GM19467 (cell line): ENCODE results near the gene VPS9D1.
A peak's percentile ranks its signal among the peaks of the same experiment; 100 is the strongest.
"Not testable (repeated sequence)": the region's sequence is repeated elsewhere in the genome, so short reads cannot be mapped to it uniquely, and the experiment has no call there.

Source experiments
- ATAC-seq: cut with Tn5 transposase; IDR thresholded peaks from one replicate; pipeline ENCODE4 v1.9.1; 2021; ENCODE audit warnings: mild to moderate bottlenecking, moderate library complexity; ENCODE audit not compliant: unreplicated experiment

The VPS9D1 gene

DNA sequence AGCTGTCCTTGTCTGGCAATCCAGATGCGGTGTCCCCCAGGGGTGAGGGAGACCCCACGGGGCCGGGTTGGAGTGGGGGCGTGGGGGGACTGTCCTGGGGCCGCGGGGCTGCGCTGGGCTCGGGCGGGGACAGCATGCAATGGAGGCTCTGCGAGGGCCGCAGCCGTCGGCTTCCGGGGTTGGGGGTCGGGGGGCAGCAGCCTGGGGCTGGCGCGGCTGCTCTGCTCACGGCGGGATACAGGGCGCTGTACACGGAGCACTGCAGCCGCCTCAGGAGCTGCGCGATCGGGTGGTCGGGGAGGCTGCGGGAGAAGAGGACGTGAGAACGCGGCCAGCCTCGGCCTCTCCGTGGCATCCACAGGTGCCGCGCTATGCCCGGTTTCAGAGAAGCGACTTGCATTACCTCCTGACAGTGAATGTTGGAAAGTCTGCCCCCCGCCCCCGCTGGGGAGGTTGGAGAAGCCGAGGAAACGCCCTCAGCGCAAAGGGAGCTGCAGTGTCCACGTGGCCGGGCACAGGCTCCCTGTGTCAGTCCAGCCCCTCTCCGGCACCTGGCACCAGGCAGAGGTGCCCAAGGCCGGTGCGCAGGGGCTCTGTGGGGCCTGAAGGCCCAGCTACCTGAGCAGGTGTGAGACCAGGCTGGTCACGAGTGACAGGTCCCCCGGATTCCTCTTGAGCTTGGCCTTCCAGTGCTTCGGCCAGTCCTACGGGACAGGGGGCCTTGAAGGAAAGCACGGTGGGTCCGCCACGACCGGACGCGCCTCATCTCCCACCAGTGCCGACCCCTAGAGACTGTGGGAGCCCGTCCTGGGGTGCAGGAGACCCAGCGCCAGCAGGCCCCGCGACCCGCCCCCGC is 9.8 kb downstream of the VPS9D1 start:
- no peak for ATAC-seq

DNA sequence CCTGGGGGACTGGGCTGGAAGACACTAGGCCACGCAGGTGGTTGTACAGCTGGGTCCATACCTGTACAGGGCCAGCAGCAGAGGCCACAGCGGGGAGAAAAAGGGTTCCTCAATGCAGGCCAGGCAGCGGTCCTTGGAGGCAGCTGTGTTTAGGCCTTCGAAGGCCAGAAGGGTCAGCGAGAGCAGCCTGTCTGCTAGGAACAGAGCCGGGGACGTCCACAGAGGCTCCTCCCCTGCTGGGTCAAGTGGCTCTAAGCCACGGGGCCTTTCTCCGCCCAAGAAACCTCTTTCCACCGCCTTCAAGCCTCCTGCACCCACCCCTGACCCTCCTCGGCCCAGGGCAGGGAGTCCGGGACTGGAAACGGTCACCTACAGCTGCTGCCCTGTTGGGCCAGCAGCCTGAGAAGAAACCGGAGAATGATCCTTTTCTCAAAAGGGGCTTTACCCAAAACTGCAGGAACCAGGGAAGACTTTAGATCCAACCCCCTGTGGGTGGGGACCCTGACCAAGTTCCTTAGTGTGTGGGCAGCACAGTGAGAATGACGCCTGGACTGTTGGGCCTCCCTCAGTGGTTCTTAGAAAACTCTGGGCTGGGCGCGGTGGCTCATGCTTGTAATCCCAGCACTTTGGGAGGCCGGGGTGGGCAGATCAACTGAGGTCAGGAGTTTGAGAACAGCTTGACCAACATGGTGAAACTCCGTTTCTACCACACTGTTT is 10.8 kb downstream of the VPS9D1 start:
- ATAC-seq: no peak

DNA sequence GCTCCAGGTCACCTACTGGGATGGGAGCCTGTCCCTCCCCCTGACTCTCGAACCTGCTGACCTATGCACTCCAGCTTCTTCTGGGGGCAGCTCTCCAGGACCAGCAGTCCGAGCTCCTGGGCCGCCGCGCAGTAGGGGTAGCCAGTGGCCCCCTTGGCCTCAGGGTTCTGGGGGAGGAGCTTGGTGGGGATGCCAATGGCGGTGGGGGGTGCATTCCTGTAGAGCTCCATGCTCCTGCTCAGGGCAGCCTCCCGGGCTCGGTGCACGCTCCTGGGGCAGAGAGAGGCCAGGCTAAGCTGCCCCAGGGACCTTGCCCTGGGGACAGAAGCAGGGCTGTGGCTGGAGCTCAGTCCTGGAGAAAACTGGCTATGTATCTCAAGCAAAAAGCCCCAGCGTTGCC is 11.5 kb downstream of the VPS9D1 start:
- ATAC-seq: no peak

DNA sequence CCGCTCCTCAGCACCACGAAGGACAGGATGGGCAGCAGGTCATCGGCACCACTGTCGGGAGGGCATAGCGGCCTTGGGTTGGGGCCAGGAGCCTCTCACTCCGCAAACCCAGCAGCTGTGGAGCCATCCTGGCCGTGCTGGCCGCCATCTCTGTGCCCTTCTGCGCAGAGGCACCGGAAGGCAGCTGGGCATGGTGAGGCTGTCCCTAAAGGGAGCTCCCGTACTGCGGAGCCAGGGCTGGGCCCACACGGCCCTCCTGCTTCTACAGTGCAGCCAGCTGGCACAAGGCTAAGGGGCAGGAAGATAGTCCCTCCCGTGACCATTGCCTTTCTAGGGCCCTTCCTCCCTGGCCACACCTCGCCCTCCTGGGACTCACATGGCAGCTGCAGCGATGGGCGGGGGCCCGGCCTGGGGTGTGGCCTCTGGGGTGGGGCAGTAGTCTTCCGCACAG is 12.2 kb downstream of the VPS9D1 start:
- ATAC-seq: no peak

DNA sequence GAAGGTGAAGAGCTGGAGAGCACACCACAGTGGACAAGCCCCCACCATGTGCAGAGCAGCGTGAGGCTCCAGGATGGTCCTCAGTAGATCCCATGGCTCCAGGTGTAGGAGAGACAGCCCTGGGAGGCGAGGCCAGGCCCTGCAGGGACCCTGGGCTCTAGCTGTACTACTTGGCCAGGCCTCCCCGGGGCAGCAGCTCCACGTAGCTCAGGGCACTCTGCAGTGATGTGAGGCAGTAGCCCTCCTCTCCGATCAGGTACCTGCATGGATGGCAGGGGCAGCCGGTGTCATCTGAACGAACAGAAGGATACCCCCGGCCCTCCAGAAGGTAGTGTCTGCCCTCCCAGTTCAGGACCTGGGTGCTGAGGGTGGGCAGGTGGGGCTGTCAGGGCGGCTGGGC is 13.0 kb downstream of the VPS9D1 start:
- no peak for ATAC-seq

DNA sequence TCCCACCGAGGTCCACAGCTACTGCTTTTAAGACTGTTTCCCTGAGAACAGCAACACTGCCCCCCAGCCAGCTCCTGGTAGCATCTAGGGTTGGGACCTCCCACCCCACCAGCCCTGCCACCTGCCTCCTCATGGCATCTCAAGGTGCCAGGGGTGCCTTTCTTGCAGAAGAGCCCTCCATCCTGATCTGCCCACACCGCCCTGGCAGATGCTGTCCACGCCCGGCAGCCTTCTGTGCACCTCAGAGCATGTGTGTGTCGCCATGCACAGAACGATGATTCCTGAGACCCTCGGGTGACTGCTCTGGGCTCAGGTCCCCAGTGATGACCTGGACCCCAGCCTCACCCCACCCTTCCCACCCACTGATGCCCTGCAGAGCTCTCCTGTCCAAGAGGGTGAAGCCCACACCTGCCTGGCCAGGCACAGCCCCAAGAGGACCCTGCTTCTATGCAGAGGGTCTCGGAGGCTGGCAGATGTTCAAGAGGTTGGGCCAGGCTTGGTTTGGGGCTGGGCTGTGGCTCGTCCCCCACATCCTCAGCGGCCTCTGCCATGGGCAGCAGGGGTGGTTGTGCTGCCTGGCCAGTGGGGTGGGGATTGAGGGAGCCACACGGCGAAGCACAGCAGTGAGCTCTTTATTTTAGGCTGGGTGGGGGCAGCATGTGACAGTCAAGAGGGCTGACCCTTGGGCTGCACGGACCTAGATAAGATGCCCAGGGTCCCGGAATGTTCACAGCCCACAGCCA is 14.0 kb downstream of the VPS9D1 start:
- ATAC-seq: no peak

DNA sequence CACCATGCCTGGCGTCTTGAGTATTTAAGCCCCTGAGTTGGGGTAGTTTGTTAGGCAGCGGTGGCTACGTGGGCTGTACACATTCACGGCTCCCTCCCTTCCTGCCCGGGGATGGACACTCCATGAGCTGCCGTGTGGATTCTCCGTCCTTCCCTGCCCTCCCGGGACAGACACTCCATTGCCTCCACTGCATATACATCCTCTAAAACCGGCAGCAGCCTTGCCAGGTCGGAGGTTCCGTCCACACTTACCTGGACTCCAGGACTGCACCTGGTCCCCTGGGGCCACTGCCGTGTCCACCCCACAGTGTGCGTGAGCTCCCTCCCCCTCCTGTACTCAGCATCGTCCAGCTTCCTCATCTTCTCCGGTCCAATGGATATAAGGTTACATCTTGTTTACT is 15.7 kb downstream of the VPS9D1 start:
- ATAC-seq: no peak

DNA sequence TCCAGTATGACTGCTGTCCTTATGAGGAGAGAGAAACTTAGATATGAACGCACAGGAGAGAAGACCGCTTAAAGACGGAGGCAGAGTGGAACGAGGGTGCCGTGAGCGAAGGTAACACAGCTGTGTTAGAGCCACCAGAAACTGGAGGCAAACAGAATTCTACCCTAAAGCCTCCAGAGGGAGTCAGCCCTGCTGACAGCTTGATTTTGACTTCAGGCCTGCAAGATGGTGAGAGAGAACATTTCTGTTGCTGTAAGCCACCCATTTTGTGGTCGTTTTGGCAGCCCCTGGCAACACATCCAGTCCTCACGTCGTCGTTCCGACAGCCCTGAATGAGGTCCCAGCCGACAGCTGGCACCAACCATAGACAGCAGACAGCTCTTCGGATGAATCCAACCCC is 16.4 kb downstream of the VPS9D1 start:
- no peak for ATAC-seq

DNA sequence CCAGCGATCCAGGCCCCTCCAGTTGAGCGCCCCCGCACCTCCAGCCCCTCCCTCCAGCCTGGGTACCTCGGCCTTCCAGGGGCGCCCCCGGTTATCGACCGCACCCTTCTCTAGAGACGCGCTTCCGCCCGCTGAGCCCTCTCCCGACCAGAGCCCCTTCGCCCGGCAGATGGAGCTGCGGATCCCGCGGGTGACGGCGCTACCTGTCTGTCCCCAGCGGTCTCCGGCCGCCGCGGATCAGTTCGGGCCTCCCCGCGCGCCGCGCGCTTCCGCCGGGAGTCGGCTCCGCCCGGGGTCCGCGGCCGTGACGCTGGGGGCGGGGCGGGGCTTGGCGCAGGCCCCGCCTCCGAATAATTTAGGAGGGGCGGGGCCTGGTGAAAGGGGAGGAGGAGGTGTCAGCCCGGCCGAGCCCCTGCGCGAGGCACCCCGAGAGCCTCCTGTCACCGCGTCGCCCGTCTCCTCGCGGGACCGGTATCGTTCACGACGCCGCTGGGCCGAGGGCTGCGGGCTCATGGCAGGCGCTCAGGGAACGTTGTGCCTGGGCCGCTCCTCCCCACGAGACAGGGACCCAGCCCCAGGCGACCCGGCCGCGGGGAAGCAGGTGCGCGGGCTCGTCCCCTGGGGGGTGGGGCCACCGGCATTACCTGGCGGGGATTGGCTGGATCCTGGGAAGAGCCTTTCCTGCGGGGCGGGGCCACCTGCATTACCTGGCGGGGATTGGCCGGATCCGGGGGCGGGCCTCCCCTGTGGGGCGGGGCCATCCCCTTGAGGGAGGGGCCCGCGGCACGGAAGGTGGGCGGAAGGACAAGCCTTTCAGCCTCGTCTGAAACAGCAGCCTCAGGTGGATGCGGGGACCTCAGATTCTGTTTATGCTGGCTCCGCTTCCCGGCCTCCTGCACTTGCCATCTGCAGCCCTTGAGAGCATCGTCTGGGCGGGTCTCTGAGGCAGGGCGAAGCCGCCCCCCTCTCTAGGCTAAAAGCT is 19.0 kb downstream of the VPS9D1 start, which contains the start of gene SPATA2L:
Gene SPATA2L (minus strand): TSS at position 281 of the 982 bp plus-strand sequence. CDS start 473 bp downstream, outside the sequence.
- peak; percentile 63 for ATAC-seq

DNA sequence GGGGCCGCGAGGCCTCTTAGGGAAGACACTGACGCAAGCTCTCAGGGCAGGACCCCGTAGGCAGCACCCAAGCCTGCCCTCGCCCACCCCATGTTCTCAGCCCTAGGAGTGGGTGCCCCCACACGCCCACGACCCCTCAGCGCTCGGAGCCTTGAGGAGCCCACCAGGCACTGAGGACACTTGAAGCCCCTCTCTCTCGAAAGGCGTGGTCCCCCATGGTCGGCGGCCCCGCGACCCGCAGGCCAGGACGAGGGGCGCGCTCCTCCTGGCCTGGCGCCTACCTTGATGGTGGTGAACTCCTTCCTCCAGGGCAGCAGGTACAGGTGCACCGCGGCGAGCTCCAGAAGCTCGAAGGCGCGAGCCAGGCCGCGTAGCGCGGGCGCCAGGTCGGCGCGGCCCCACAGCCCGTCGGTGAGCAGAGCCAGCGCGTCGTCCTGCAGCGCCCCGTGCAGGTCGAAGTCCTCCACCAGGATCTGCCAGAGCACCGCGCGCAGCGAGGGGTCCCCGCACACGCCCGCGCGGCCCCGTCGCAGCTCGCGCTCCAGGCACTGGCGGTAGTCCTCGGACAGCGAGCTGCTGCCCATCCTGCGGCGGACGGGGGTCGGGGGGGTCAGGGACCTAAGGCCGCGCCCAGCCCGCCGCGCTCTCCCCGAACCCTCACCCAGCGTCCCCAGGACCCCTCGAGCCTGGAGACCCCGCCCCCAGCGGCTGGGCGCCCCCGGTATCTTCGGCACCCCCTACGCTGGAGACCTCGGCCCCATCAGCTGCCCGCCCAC is 19.9 kb downstream of the VPS9D1 start:
- no peak for ATAC-seq

DNA sequence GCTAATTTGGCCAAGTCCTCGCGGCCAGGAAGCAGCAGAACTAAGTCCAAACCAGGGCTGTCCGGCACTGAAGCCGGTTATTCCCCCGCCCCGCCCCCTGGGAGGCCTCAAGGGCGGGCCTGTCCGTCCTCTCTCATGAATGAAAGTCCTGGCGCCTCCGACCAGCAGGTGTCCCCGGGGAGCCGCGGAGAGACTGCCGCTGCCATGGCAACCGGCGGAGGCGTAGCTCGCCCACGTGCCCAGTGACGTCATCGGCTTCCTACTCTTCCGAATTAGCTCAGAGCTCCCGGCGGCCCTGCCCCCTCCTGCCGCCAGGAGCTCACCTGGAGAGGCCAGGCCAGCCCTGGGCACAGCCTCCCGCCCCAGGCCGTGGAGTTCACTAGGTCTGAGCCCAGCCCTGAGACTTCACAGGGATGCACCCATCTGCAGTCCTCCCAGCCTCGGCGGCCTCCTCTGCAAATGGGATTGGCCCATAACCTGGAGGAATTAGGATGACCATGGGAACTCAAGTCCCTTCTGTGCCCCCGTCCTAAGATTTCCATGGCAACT is 20.5 kb downstream of the VPS9D1 start:
- ATAC-seq: peak; percentile 37

DNA sequence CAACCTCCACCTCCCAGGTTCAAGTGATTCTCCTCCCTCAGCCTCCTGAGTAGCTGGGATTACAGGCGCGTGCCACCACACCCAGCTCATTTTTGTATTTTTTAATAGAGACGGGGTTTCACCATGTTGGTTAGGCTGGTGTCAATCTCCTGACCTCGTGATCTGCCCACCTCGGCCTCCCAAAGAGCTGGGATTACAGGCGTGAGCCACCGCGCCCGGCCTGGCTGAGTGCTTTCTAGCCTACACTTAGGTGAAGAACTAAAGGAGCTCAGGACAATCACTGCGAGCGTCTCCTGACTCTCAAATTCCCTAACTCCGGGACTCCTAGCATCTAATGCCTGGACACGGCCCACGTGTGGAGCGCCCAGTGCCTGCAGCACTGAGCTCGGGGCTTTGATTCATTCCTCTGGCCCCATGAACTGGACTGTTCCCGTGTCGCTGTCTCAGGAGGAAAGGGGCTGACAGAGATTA is 21.0 kb downstream of the VPS9D1 start:
- ATAC-seq: not testable (repeated sequence)

DNA sequence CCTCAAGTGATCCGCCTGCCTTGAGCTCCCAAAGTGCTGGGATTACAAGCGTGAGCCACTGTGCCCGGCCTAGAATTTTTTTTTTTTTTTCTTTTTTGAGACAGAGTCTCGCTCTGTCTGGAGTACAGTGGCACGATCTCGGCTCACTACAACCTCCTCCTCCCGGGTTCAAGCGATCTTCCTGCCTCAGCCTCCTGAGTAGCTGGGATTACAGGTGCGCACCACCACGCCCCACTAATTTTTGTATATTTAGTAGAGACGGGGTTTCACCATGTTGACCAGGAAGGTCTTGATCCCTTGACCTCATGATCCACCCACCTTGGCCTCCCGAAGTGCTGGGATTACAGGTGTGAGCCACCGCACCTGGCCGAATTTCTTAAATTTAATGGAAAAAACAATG is 22.0 kb downstream of the VPS9D1 start:
- not testable (repeated sequence) for ATAC-seq

DNA sequence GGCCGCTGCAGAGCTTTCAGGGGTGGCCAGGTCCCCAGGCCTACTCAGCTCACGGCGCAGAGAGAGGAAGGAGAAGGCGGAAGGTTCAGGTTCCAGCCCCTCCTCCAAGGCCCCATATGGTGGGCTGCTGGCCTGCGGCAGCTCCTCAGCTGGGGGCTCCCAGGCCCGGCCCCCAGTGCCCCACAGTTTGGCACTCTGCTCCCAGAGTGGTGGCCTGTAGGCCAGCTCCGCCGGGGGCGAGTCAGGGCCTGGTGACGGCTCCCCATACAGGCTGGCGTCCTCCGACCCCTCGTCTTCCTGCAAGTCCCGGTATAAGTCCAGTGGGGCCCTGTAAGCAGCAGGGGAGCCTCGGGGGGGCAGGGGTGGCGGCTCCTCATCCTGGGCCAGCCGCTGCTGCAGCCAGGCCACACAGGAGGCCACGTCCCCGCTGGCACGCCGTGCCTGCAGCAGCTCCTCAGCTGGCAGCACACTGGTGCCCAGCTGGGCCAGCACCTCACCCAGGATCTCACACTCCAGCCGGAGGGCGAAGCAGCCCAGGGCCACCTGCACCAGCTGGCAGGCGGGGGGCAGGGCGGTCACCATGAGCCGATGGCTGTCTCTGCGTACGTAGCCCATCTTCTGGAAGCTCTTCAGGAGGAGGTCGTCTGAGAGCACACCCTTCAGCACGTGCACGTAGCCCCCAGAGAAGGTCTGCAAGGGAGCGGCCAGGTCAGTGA is 22.9 kb downstream of the VPS9D1 start:
- ATAC-seq: no peak

DNA sequence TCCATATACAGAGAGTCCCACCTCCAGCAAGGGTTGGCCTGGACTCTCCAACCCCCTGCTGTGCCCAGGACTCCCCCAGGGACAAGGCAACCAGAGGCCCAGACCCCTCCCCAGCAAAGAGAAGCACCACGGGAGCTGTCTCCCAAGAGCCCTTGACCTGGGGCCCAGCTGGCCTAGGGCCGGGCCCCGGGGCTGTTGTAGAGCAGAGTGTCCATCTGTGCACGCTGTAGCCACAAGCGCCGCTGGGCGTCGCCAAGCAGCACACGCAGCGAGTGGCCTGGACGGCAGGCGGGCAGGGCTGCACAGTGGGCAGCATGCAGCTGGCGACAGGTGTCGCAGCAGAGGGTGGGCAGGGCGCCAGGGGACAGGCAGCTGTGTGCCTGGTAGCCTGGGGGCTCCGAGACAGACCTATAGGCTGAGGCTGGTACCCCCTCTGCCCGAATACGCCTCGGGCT is 23.5 kb downstream of the VPS9D1 start:
- ATAC-seq: no peak

DNA sequence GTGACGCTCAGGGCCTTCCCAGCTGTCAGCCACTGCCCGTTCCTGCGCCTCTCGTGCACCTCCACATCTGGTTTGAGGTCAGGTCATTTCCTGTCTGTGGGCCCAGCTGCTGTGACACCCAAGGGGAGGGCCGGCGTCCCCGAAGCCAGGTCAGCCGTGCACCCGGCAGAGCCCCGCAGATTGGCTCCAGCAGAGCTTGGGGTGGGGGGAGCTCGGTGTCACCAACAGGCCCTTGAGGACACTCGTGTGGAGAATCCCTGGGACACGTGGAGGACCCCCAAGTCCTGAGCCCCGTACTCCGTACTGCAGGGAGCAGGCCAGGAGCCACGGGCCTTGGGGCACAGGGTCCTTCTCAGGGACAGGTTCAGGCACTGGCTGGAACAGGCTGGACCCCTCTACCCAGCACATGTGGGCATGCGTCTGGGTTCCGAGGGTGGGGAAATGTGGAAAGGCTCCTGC is 24.0 kb downstream of the VPS9D1 start:
- ATAC-seq: no peak

DNA sequence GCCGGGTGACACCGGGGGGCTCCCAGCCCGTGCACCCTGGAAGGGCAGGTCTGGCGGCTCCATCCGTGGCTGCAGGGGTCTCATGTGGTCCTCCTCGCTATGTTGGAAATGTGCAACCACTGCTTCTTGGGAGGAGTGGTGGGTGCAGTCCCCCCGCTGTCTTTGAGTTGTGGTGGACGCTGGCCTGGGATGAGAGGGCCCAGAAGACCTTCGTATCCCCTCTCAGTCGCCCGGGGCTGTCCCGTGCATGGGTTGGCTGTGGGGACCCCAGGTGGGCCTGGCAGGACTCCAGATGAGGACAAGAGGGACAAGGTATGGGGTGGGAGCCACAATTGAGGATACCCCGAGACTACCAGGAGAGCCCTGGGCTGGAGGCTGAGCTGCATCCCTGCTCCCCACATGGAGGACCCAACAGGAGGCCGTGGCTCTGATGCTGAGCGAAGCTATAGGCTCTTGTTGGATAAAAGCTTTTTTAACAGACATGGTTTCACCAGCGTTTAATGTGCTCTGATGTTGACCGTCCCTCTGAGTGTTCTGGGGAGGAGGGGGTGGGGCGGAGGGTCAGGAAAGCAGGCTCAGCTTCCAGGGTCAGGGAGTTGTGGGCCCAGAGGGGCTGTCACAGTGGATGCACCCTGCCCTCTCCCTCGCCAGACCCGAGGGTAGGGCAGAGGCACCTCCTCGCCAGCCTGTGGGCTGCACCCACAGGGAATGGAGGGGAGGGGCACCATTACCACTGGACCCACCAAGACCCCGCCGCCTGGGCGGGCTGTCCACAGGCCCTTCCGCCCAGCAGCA is 24.6 kb downstream of the VPS9D1 start:
- ATAC-seq: no peak
